ENCODE measurements around the gene MTG1. TPM values are rescaled to one million over a fixed set of nuclear protein-coding genes. Genes with fewer than 3 reads are reported as not detected.
"Not testable (repeated sequence)": the region's sequence is repeated elsewhere in the genome, so short reads cannot be mapped to it uniquely, and the experiment has no call there.

MTG1 gene
- total RNA-seq, 4 donors from 2014 or later = 28.7 to 65.7 (median 34.7) TPM

- DNase-seq (ENCODE audit: low spot score in 2 of 2) = no peak
- peaks cover 0 to 63% (median 27%) of the 10 kb centered on the region in 4 donors for H3K4me1 ChIP-seq
These were observed 18.4 kb upstream of the MTG1 start for GRCh38 chr10:133375357-133376115.

GRCh38 chr10:133376183-133376582 lies 17.8 kb upstream of the MTG1 start:
- DNase-seq (ENCODE audit: low spot score in 2 of 2); H3K9me3 ChIP-seq; H3K27me3 ChIP-seq; H3K4me3 ChIP-seq; H3K36me3 ChIP-seq: not testable (repeated sequence)
- H3K27ac ChIP-seq = peak overlapping the region; percentile 10 to 95 (median 54)
- WGBS, 2 donors = 81 to 93% methylated on average over 5 of the region's 5 CpGs
- H3K4me1 ChIP-seq = peaks cover 0 to 63% (median 27%) of the 10 kb centered on the region in 4 donors

More at GRCh38 chr10:133375357-133376115, 18.4 kb upstream of the MTG1 start:
- TF ChIP-seq EP300 (IDR thresholded peaks at IDR 0.05) (peak in 1 of 2 donors; percentile 57), POLR2A (IDR thresholded peaks at IDR 0.05) (no peak)
- H3K9me3 ChIP-seq = no peaks in the 10 kb centered on the region
- H3K4me3 ChIP-seq = no peak overlapping the region
- peaks cover 0 to 11% (median 0%) of the 10 kb centered on the region in 3 donors for H3K36me3 ChIP-seq
- H3K27ac ChIP-seq = peak overlapping the region; percentile 41 to 95 (median 84)
- no peaks in the 10 kb centered on the region for H3K27me3 ChIP-seq
- WGBS, 2 donors = 43 to 47% methylated on average over 12 of the region's 12 CpGs

GRCh38 chr10:133377025-133377817 lies 16.7 kb upstream of the MTG1 start:
- TF ChIP-seq POLR2A (IDR thresholded peaks at IDR 0.05) (no peak), EP300 (IDR thresholded peaks at IDR 0.05) (no peak), CTCF (IDR thresholded peaks at IDR 0.05) (no peak)
- WGBS, 2 donors = 86 to 87% methylated on average over 21 to 28 of the region's 30 CpGs

GRCh38 chr10:133377818-133378250 lies 16.1 kb upstream of the MTG1 start:
- DNase-seq (ENCODE audit: low spot score in 2 of 2) = no peak
- H3K4me3 ChIP-seq = peak overlapping the region; percentile 73 to 98 (median 78)
- TF ChIP-seq POLR2A (IDR thresholded peaks at IDR 0.05) (no peak), EP300 (IDR thresholded peaks at IDR 0.05) (no peak), CTCF (IDR thresholded peaks at IDR 0.05) (no peak)
- H3K4me1 ChIP-seq = peaks cover 0 to 49% (median 25%) of the 10 kb centered on the region in 4 donors
- H3K27me3 ChIP-seq = no peaks in the 10 kb centered on the region
- H3K27ac ChIP-seq = peak overlapping the region; percentile 77 to 95 (median 92)
- WGBS, 2 donors = 29% methylated on average over 12 of the region's 20 CpGs; no CpG with 5 or more reads in 1 of the 2 donors
- H3K9me3 ChIP-seq = no peaks in the 10 kb centered on the region
- H3K36me3 ChIP-seq = peaks cover 0 to 21% (median 0%) of the 10 kb centered on the region in 3 donors

More at GRCh38 chr10:133377025-133377817, 16.7 kb upstream of the MTG1 start:
- Histone ChIP-seq H3K4me1 (peaks cover 0 to 54% (median 26%) of the 10 kb centered on the region in 4 donors), H3K27me3 (no peaks in the 10 kb centered on the region), H3K4me3 (peak overlapping the region in 1 of 4 donors; percentile 98), H3K36me3 (peaks cover 0 to 15% (median 0%) of the 10 kb centered on the region in 3 donors), H3K27ac (peak overlapping the region in 3 of 4 donors; percentile 91 to 95 (median 93)), H3K9me3 (no peaks in the 10 kb centered on the region)
- no peak for DNase-seq (ENCODE audit: low spot score in 2 of 2)

- Histone ChIP-seq H3K27ac (peak overlapping the region; percentile 77 to 95 (median 92)), H3K4me3 (peak overlapping the region; percentile 73 to 98 (median 78))
- DNase-seq (ENCODE audit: low spot score in 2 of 2) = peak; percentile 39 to 40
These were observed 15.5 kb upstream of the MTG1 start for GRCh38 chr10:133378251-133379096.

More at GRCh38 chr10:133378251-133379096, 15.5 kb upstream of the MTG1 start:
- TF ChIP-seq CTCF (IDR thresholded peaks at IDR 0.05) = no peak
- TF ChIP-seq POLR2A (IDR thresholded peaks at IDR 0.05) = peak; percentile 26 to 39
- peak in 1 of 2 donors; percentile 82 for TF ChIP-seq EP300 (IDR thresholded peaks at IDR 0.05)
- 0% methylated on average over 10 to 65 of the region's 90 CpGs for WGBS, 2 donors
- Histone ChIP-seq H3K9me3 (no peaks in the 10 kb centered on the region), H3K36me3 (peaks cover 0 to 26% (median 0%) of the 10 kb centered on the region in 3 donors), H3K27me3 (no peaks in the 10 kb centered on the region), H3K4me1 (peaks cover 0 to 49% (median 25%) of the 10 kb centered on the region in 4 donors)
